Parathyroid adenoma (tissue), 2 donors: Measurements from ENCODE around the gene STAC3.

ENCODE experiments used
- H2AFZ ChIP-seq: fragments of 300-600 bp; sonication (generic); one replicate; pipeline ENCODE4 v1.7.0; 2017; ENCODE audit warnings: antibody characterized with exemption, mild to moderate bottlenecking
- H3K27ac ChIP-seq: fragments of 300-600 bp; sonication (generic); one replicate; pipeline ENCODE4 v1.7.0; 2017
- H3K27me3 ChIP-seq: fragments of 300-600 bp; sonication (generic); one replicate; pipeline ENCODE4 v1.7.0; 2017; ENCODE audit warnings: low read length; ENCODE audit not compliant: control insufficient read depth, insufficient read depth
- H3K36me3 ChIP-seq: fragments of 300-600 bp; sonication (generic); one replicate; pipeline ENCODE4 v1.7.0; 2017; ENCODE audit warnings: low read length; ENCODE audit not compliant: control insufficient read depth, insufficient read depth
- H3K4me1 ChIP-seq: fragments of 300-600 bp; sonication (generic); one replicate; pipeline ENCODE4 v1.7.0; 2017; ENCODE audit warnings: control low read depth
- H3K4me2 ChIP-seq: fragments of 300-600 bp; sonication (generic); one replicate; pipeline ENCODE4 v1.7.0; 2017; ENCODE audit warnings: low read length
- H3K4me3 ChIP-seq: fragments of 300-600 bp; sonication (generic); one replicate; pipeline ENCODE4 v1.7.0; 2017; ENCODE audit warnings: low read depth, low read length
- H3K79me2 ChIP-seq: fragments of 300-600 bp; sonication (generic); one replicate; pipeline ENCODE4 v1.7.0; 2017; ENCODE audit warnings: control low read depth
- H3K9ac ChIP-seq: fragments of 300-600 bp; sonication (generic); one replicate; pipeline ENCODE4 v1.7.0; 2017; ENCODE audit warnings: mild to moderate bottlenecking
- H3K9me3 ChIP-seq: fragments of 300-600 bp; sonication (generic); one replicate; pipeline ENCODE4 v1.7.0; 2017; ENCODE audit warnings: low read length; ENCODE audit not compliant: control insufficient read depth
- TF ChIP-seq, protein P1 (sequence below): fragments of 300-600 bp; sonication (generic); IDR thresholded peaks from one replicate; pipeline ENCODE4 v1.7.0; 2017; ENCODE audit warnings: antibody characterized with exemption, mild to moderate bottlenecking
- donor health status: primary hyperparathyroidism.

The STAC3 gene

DNA sequence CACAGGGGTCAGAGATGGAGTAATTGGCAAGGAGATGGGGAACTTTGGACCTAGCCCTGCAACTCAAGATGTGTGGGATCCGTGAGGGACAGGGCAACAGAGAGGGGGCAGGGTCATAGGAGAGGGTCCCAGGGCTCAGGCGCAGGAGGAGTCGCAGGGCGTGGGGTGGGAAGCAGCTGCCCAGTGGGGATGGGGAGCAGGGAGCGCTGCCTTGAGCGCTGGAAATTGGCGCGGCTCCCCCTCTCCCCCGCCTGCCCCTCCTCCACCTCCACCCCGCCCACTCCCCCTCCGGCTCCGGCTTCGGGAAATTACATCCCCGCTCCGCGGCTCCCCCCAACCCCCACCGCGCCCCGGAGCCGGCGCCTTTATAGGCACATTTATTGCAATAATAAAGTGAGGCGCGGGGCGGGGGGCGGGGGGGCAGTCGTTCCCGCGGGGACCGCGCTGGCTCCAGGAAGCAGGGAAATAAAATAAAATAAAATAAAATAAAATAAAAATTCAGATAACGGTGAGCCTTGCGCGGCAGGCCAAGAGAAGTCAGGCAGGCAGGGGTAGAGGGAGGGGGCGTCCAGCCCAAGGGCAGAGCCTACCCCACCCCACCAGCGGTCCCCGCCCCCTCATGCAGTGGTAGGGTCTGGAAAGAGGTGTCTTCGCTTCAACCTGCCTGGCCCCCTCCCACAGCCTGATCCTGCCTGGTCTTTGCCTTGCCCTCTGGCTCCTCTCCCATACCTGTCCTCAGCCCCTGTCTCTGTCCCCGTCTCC, 30.8 kb downstream of the STAC3 start:
- H3K4me2 ChIP-seq, result no peak overlapping the region
- no peaks in the 10 kb centered on the region for H3K9me3 ChIP-seq
- no peak overlapping the region for H3K27ac ChIP-seq
- H3K4me3 ChIP-seq, result no peak overlapping the region
- H3K27me3 ChIP-seq, result peaks cover 17% of the 10 kb centered on the region
- H3K79me2 ChIP-seq, result no peaks in the 10 kb centered on the region
- no peaks in the 10 kb centered on the region for H3K36me3 ChIP-seq
- no peak overlapping the region for H3K9ac ChIP-seq
- TF ChIP-seq, protein P1, sequence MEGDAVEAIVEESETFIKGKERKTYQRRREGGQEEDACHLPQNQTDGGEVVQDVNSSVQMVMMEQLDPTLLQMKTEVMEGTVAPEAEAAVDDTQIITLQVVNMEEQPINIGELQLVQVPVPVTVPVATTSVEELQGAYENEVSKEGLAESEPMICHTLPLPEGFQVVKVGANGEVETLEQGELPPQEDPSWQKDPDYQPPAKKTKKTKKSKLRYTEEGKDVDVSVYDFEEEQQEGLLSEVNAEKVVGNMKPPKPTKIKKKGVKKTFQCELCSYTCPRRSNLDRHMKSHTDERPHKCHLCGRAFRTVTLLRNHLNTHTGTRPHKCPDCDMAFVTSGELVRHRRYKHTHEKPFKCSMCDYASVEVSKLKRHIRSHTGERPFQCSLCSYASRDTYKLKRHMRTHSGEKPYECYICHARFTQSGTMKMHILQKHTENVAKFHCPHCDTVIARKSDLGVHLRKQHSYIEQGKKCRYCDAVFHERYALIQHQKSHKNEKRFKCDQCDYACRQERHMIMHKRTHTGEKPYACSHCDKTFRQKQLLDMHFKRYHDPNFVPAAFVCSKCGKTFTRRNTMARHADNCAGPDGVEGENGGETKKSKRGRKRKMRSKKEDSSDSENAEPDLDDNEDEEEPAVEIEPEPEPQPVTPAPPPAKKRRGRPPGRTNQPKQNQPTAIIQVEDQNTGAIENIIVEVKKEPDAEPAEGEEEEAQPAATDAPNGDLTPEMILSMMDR, result no peak
- H2AFZ ChIP-seq, result no peak overlapping the region
- peaks cover 4% of the 10 kb centered on the region for H3K4me1 ChIP-seq

- no peaks in the 10 kb centered on the region for H3K36me3 ChIP-seq
- H3K79me2 ChIP-seq, result no peaks in the 10 kb centered on the region
- TF ChIP-seq, protein P1, result no peak
- peaks cover 19% of the 10 kb centered on the region for H3K27me3 ChIP-seq
- no peaks in the 10 kb centered on the region for H3K9me3 ChIP-seq
- H3K4me1 ChIP-seq, result peaks cover 4% of the 10 kb centered on the region
- no peak overlapping the region for H2AFZ ChIP-seq
- H3K4me2 ChIP-seq, result no peak overlapping the region
- no peak overlapping the region for H3K9ac ChIP-seq
- H3K4me3 ChIP-seq, result no peak overlapping the region
- no peak overlapping the region for H3K27ac ChIP-seq
These were observed 31.6 kb downstream of the STAC3 start for GRCh38 chr12:57219205-57219992.

- Histone ChIP-seq H3K4me1 (peaks cover 7% of the 10 kb centered on the region), H3K27me3 (peaks cover 13% of the 10 kb centered on the region), H3K79me2 (no peaks in the 10 kb centered on the region), H3K9me3 (no peaks in the 10 kb centered on the region), H3K4me3 (no peak overlapping the region), H2AFZ (no peak overlapping the region), H3K27ac (no peak overlapping the region), H3K36me3 (no peaks in the 10 kb centered on the region), H3K9ac (no peak overlapping the region), H3K4me2 (no peak overlapping the region)
- TF ChIP-seq, protein P1, result no peak
These were observed 32.7 kb downstream of the STAC3 start for GRCh38 chr12:57218030-57218853.

- TF ChIP-seq, protein P1, result no peak
- Histone ChIP-seq H3K9ac (no peak overlapping the region), H3K36me3 (no peaks in the 10 kb centered on the region), H3K4me1 (peaks cover 7% of the 10 kb centered on the region), H2AFZ (peak overlapping the region; percentile 51), H3K9me3 (no peaks in the 10 kb centered on the region), H3K4me2 (peak overlapping the region; percentile 67), H3K27ac (no peak overlapping the region), H3K4me3 (peak overlapping the region; percentile 13), H3K27me3 (peaks cover 13% of the 10 kb centered on the region), H3K79me2 (no peaks in the 10 kb centered on the region)
These were observed 33.8 kb downstream of the STAC3 start for GRCh38 chr12:57216921-57217879.
